Bone marrow (tissue), 2 donors: ENCODE measurements around the gene BRCA2.

Experiments
- DNase-seq, 2 donors: peaks; one replicate each; lab custom pipeline; 2025; lab: John Stamatoyannopoulos, UW

The BRCA2 gene, protein sequence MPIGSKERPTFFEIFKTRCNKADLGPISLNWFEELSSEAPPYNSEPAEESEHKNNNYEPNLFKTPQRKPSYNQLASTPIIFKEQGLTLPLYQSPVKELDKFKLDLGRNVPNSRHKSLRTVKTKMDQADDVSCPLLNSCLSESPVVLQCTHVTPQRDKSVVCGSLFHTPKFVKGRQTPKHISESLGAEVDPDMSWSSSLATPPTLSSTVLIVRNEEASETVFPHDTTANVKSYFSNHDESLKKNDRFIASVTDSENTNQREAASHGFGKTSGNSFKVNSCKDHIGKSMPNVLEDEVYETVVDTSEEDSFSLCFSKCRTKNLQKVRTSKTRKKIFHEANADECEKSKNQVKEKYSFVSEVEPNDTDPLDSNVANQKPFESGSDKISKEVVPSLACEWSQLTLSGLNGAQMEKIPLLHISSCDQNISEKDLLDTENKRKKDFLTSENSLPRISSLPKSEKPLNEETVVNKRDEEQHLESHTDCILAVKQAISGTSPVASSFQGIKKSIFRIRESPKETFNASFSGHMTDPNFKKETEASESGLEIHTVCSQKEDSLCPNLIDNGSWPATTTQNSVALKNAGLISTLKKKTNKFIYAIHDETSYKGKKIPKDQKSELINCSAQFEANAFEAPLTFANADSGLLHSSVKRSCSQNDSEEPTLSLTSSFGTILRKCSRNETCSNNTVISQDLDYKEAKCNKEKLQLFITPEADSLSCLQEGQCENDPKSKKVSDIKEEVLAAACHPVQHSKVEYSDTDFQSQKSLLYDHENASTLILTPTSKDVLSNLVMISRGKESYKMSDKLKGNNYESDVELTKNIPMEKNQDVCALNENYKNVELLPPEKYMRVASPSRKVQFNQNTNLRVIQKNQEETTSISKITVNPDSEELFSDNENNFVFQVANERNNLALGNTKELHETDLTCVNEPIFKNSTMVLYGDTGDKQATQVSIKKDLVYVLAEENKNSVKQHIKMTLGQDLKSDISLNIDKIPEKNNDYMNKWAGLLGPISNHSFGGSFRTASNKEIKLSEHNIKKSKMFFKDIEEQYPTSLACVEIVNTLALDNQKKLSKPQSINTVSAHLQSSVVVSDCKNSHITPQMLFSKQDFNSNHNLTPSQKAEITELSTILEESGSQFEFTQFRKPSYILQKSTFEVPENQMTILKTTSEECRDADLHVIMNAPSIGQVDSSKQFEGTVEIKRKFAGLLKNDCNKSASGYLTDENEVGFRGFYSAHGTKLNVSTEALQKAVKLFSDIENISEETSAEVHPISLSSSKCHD (N-terminal part only)

DNA sequence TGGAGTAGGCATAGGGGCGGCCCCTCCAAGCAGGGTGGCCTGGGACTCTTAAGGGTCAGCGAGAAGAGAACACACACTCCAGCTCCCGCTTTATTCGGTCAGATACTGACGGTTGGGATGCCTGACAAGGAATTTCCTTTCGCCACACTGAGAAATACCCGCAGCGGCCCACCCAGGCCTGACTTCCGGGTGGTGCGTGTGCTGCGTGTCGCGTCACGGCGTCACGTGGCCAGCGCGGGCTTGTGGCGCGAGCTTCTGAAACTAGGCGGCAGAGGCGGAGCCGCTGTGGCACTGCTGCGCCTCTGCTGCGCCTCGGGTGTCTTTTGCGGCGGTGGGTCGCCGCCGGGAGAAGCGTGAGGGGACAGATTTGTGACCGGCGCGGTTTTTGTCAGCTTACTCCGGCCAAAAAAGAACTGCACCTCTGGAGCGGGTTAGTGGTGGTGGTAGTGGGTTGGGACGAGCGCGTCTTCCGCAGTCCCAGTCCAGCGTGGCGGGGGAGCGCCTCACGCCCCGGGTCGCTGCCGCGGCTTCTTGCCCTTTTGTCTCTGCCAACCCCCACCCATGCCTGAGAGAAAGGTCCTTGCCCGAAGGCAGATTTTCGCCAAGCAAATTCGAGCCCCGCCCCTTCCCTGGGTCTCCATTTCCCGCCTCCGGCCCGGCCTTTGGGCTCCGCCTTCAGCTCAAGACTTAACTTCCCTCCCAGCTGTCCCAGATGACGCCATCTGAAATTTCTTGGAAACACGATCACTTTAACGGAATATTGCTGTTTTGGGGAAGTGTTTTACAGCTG is at the start of gene BRCA2, which contains the start of gene ZAR1L:
BRCA2 (plus strand) TSS at position 271 of the 790 bp plus-strand sequence. CDS start 953 bp downstream, outside the sequence.
ZAR1L (minus strand) TSS at position 126 of the 790 bp plus-strand sequence. CDS start 3,438 bp downstream, outside the sequence.
- peak; percentile 61 to 76 for DNase-seq

DNA sequence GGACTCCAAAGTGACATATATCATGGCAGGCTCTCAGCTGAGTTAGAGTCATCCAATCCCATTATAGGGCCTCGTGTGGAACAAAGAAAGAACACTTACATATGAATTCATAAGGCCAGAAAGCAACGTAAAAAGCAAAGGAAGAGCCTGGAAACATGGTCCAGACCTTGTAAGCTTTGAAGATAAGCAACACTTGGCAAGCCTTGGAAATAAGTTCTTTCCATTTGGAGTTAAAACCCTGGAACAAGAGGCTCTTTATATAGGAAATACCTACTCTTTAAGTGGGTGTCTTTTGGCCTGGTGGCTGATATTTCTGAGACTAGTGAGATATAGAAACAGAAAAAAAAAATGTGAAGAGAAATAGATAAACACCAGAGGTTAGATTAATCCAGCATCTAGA is 49.6 kb upstream of the BRCA2 start:
- no peak for DNase-seq

DNA sequence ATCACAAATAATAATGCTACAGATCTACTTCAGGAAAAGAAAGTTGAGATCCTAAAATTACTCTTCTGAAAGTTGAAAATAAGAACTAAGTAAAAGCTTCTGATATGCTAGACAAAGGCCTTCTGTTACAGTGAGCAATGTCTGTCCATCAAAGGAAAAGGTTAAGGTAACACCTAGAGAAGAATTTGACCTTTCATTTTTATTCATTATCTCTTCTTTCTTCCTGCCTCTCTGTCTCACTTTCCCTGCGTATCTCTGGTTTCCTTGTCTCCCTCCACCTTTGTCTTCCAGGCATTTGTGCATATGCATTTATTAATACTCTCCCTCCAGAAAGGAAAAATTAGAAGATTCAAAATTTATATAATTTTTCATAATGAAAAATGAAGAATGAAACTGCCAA is 49.2 kb upstream of the BRCA2 start:
- no peak for DNase-seq

DNA sequence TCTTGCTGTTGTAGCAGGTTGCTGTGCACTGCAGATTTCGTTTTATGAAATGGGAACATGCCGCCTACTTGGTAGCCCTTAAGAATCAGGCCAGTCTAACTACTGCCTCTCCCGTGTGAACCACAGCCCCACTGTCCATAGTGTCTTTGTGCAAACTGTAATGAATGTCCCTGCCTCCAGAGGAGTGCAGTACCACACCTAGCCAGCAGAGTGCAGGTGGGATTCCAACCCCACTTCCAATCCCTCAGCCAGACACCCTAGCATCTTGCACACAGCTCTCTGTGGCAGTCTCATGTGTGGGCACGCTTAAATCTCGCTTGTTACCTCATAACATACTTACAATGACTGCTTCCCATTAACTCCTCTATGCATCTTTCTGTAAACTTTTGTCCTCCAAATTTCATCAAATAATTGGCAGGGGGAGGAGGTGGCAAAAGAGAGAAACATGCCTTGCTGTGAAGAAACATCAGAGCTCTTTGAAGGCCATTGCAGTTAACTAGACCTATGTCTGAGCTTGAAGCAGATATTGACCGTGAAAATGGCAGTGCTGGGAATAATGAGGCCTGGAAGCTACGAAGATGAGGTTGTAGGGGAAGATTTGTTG is 47.4 kb upstream of the BRCA2 start:
- DNase-seq = no peak

DNA sequence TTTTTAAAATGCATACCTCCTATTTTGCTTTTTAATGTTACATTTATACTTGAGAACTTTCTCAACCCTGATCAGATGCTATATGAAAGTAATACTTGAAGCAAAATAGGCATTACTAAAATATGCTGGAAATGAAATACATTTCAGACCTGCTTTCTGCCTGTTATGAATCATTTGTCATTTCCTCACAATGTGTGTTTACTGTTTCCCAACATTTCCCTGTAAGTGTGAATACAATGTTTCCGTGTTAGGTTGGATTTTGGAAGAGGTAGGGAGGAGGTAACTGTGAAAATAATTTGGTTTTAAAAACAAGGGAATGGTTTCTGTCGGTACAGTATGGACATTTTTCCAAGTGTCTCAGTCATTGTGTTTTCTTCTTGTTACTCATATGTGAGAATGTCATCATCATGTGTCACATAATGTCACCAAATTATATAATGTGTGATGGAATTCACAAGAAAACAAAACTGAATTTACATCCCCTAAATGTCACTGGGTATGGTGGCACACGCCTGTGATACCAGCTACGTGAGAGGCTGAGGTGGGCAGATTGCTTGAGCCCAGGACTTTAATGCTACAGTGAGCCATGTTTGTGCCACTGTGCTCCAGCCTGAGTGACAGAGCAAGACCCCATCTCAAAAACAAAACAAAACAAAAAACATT is 43.2 kb upstream of the BRCA2 start:
- DNase-seq = no peak

DNA sequence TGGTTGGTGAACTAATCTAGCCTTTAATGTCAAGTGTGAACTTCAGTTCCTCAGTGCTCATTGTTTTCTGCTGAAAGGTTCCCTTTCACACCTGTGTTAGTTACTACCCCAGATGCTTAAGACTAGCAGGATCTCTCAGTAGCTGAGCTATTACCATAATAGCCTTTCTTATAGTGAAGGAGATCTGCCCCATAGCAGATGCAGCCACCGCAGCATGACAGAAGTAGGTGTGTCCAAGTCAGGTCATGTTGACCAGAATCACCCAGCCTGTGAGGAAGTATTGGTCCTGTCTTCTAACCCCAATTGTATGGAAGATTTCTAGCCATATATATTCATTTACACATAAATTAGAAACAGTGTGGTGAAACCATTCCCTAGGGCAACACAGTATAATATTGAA is 37.5 kb upstream of the BRCA2 start:
- no peak for DNase-seq

DNA sequence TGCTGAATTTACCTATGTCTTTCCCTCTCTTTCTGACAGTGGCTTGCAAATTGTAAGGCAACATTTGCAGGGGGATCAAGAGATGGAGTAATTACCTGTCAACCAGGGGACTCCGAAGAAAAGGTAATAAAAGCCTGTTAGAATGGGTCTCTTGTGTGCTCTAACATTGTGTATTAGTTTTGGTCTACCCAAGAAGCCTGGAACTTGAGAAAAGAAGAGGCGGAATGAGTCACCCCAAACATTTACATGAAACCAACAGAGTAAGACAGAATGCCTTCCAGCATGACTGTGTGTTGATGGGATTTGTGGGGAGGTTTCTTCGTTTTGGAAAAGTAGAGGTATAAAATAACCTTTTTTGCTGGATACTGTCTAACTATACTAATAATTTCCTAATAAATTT is 36.9 kb upstream of the BRCA2 start:
- no peak for DNase-seq

DNA sequence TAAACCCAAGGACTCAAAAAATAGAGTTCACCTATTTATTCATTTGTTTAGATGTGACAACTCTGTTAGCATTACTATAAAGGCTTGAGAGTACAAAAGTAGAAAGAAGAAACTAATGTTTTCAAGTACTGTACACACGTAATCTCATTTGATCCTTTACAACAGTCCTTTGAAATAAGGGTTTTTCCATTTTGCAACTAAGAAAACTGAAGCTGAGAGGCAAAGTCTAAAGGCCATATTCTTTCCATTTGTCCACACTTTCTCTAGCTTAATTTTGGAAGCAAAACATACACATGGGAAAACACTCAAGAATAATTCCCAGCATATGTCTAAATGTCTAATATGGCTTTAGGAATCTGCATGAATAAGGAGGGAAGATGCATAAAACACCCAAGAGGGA is 34.2 kb upstream of the BRCA2 start:
- DNase-seq = no peak

DNA sequence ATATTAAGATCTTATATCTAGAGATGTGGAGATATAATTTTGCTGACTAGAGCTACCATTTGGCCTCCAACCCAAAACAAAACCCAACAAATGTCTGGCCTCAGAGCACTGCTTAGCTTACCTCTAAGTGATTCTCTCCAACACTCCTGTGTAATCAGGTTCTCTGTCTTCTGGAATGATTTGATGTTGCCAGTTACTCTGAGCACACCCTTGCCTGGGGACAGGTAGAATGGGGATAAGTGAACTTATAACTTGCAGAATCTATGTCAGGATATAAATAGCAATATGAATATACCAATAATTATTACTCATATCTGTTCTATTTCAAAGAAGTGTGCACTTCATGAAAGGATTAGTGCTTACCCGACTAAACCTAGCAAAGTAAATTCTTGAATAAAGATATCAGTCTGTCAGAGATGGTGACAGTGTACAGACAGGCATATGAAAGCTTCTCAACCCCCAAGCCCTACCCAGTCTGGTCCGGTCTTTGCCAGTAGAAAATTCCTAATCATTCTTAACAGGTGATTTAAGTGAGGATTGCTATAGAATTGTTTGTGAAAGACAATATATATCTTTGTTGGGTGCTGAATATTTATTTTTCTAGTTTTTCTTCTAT is 33.1 kb upstream of the BRCA2 start:
- no peak for DNase-seq

DNA sequence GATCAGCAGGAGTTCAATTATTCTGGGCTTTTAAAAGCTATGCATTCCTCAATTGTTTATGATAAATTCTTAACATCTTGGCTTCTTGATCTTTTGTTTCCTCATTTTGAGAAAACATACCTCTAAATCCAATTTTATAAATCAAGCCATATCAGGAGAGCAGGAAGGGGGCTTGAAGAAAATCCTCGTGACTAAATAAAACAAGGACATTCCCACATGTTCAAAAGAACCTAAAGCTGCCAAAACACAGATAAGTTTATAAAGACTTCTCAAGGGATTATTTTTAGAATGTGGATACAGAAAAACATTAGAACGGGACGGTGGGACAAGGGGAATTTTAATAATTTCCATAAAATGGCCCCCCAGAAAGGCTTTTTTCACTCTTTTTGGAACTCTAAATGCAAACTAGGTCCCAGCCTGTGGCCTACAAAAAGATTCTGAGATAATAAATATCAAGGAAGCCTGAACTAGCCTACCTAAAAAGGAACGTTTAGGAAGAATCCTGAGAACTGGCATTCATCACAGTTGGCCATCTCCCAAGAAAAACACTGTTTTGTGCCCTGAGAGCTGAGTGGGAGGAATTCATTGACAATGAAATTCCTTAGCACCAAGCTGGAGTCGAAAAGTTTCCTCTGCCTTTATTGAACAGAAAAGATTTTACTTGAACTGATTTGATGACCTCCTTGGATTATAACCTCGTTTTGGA is 30.2 kb upstream of the BRCA2 start:
- DNase-seq = no peak

DNA sequence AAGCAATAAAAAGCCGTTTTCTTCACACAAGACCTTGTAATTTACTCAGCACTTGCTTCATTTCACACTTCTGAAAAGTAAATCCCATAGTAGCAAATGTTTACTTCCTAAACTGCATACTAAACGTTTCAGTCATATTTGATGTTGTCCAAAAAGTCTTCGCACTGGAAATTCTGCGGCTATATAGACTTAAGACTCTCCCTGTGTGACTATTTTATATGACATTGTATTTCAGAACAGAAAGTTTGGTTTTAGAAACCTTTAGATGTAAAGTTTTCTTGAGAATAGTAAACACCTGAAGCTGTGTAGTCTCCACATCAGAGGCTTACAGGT is 29.7 kb upstream of the BRCA2 start:
- no peak for DNase-seq

DNA sequence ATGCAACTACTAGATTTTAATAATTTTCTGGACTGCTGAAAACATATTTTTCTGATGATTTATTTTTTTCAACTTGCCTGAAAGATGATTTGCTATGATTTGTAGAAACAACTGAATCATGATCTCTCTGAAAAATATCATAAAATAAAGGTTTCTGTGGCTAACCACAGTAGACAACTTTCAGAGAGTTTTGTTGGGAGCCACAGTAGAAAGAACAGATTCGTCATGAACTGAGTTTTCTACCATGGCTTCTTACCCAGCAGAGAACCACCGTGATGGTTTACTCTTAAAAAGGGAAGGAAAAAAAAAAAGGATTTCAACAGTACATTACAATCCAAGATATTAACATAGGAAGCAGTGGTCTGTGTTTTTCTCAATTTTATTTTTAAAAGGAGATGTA is 18.1 kb upstream of the BRCA2 start:
- DNase-seq = no peak

DNA sequence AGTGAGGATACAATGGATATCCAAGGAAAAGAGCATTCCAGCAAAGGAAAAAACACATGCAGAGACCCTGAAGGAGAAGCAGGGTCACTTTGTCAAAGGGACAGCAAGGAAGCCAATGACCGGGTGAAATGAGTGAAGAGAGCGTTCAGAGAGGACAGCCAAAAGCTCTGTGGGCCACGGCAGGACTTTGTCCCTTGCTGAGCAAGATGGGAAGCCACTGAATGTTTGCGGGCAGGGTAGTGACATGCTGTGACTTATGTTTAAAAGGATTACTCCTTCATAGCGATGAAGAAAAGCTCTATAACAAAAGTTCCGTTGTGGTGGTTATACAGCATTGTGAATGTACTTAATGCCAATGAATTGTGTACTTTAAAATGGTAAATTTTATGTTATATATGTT is 16.6 kb upstream of the BRCA2 start:
- DNase-seq = no peak

DNA sequence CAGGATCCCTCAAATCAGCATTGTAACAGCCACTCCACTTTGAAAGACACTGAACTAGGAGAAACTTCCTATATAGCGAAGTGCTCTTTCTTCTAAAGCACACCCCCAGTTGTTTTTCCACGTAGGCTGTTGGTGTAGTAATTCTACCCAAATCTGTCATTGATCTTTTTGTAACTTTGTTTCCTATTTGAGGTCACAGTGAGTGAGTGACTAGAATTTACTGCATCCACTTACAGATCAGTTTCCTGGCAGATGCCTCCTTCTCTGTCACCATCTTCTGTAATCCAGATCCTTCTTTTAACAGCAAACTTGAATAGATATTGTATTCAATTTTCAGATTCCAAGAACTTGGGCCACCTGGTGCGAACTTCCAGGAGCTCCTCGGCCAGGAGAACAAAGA is 15.4 kb upstream of the BRCA2 start:
- peak in 1 of 2 donors; percentile 28 for DNase-seq

DNA sequence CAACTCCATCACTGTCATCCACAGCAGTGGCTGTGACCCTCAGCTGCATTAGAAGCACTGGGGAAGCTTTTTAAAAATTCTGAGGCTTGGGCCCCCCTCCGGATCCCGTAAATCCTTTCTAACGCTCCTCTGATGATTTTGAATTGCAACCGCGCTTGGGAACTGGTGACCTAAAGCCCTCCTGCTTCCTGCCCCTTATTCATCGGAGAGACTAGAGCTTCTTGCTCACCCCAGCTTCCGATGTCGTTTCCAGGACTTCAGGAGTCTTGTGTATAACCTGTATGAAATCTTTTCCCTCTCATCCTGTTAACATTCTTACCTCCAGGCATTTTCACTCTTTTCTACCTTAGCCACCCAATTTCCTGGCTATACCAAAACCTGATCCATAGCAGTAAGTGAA is 14.9 kb upstream of the BRCA2 start:
- DNase-seq = no peak

DNA sequence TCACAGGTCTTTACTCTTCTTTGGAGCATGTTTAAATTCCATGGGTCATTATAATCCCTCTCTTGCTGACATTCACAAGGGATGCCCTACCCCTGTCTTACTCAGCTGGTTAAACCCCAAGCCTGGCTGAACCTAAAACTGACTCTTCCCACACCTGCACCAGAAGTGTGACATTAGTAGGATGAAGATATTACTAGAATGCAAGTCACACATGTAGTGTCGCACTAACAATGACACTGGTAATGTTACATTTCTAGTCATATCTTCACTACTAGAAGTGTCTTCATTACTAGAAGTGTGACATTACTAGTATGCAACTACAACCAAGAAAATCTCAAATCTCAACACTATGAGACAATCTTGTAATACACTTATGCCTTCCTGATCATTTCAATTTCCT is 14.4 kb upstream of the BRCA2 start:
- DNase-seq = no peak

DNA sequence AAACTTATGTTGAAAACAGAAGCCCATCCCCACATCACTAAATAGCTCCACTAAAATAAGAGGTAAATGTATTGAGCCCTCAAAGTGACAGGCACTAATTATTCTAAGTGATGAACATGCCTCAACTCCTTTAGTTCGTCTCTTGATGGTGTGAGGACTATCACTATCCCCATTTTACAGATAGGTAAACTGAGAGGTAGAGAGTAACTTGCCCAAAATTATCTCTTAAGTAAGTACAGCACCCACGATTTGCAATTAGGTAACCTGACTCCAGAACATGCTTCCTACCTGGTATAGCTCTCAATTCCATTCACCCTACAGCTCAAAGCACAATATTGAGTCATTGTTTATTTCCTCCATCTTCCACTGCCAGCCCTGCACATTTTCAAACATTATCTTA is 12.8 kb upstream of the BRCA2 start:
- no peak for DNase-seq

DNA sequence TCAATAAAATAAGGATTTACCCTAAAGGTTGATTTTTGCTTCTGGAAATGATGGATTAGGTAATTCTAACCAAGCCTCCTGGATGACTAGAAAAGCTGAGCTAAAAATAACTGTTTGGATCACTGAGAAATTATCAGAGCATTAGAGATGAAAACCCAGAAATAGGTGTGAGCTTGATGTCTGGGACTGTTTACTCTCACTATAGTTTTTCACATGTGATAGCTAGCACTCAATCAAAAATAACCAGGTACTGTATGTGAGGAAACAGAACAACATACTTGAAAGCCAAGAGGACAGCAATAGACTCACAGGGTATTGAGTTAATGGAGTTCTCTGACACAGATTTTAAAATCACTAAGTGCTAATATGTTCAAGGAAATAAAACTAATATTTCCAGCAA is 9.7 kb upstream of the BRCA2 start:
- no peak for DNase-seq

DNA sequence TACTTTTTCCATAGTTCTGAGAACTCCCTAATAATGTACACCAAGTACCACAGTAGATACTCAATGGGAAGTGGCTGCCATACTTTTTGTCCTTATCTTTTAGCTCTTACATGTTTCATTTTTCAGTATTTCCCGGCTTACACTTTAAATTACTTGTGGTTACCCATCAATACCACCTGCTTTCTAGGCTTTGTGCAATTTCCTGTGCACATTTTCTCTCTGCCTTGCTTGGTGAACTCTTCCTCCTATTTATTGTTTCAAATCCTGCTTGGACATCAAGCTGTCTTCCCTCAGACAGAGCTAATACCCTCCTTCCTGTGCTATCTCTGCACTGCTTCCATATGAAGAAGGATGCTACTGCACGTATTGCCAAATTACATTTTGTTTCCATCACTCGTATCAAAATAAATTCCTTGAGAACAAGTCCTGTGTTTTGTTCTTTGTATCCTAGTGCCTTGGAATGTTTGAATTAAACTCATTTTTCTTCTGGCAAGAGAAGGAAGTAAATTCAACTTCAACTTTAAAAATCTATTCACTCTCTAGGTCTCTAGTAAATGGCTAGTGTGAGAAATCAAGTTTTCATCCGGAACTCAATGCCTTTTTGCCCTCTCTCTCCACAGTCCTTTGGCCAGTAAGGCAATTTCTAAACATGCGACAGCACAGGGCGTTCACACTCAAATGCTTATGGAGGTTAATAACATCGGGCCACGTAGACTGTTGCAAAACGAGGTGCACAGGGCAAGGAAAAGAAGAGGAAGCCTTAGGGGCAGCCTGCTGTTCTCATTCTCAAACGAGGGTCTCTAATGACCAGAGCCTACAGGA is 5.8 kb upstream of the BRCA2 start:
- no peak for DNase-seq
